BLaER1 treated with 17β-estradiol and CSF1 and Interleukin-3, amounts not matched to agents 10 nM and 100 nM (cell line): ENCODE measurements around the gene KIRREL3.

Experiments used
- H3K27ac ChIP-seq, 11 experiments: shearing (Covaris generic); formaldehyde crosslinking; 2 replicates each; pipeline ENCODE4 v1.8.1; 2022
- H3K27me3 ChIP-seq, 11 experiments: shearing (Covaris generic); formaldehyde crosslinking; 2 replicates each; pipeline ENCODE4 v1.8.1; 2022
- H3K36me3 ChIP-seq, 11 experiments: shearing (Covaris generic); formaldehyde crosslinking; 2 replicates each; pipeline ENCODE4 v1.8.1; 2022
- H3K4me1 ChIP-seq, 10 experiments: shearing (Covaris generic); formaldehyde crosslinking; 2 replicates each; pipeline ENCODE4 v1.8.1; 2022
- H3K4me2 ChIP-seq, 11 experiments: shearing (Covaris generic); formaldehyde crosslinking; 2 replicates each; pipeline ENCODE4 v1.8.1; 2022
- H3K4me3 ChIP-seq, 10 experiments: shearing (Covaris generic); formaldehyde crosslinking; 2 replicates each; pipeline ENCODE4 v1.8.1; 2022
- H3K9ac ChIP-seq, 11 experiments: shearing (Covaris generic); formaldehyde crosslinking; 2 replicates each; pipeline ENCODE4 v1.8.1; 2022
- H3K9me3 ChIP-seq, 11 experiments: shearing (Covaris generic); formaldehyde crosslinking; replicated peaks in 1 of 11; 2 replicates each; pipeline ENCODE4 v1.8.1; 2022
- H4K20me1 ChIP-seq, 11 experiments: shearing (Covaris generic); formaldehyde crosslinking; 2 replicates each; pipeline ENCODE4 v1.8.1; 2022
- Cebpa-rat ChIP-seq, 11 experiments: shearing (Covaris generic); IDR thresholded peaks; 2 replicates each; pipeline ENCODE4 v1.8.1; 2022

Gene KIRREL3

GRCh38 chr11:126738295-126739031 is 262.1 kb downstream of the KIRREL3 start:
- H3K9ac ChIP-seq, result no peak overlapping the region
- TF ChIP-seq Cebpa-rat (IDR thresholded peaks at IDR 0.05), result no peak
- peaks cover 6 to 23% (median 14%) of the 10 kb centered on the region in 10 experiments; a peak in 18 of 20 replicates for H3K4me1 ChIP-seq
- H3K9me3 ChIP-seq, result no peaks in the 10 kb centered on the region
- no peaks in the 10 kb centered on the region for H4K20me1 ChIP-seq
- no peaks in the 10 kb centered on the region for H3K36me3 ChIP-seq
- no peak overlapping the region for H3K27ac ChIP-seq
- H3K27me3 ChIP-seq, result no peaks in the 10 kb centered on the region
- no peak overlapping the region for H3K4me3 ChIP-seq
- no peak overlapping the region for H3K4me2 ChIP-seq

GRCh38 chr11:126736682-126737572 is 263.6 kb downstream of the KIRREL3 start:
- H3K9ac ChIP-seq, result no peak overlapping the region
- no peaks in the 10 kb centered on the region for H3K36me3 ChIP-seq
- H3K4me2 ChIP-seq, result no peak overlapping the region
- no peaks in the 10 kb centered on the region for H3K9me3 ChIP-seq
- no peak overlapping the region for H3K4me3 ChIP-seq
- H3K27ac ChIP-seq, result no peak overlapping the region
- H3K4me1 ChIP-seq, result peaks cover 14 to 33% (median 29%) of the 10 kb centered on the region in 10 experiments
- H3K27me3 ChIP-seq, result no peaks in the 10 kb centered on the region
- H4K20me1 ChIP-seq, result no peaks in the 10 kb centered on the region
- TF ChIP-seq Cebpa-rat (IDR thresholded peaks at IDR 0.05), result no peak

GRCh38 chr11:126734752-126735151 is 265.8 kb downstream of the KIRREL3 start:
- TF ChIP-seq Cebpa-rat (IDR thresholded peaks at IDR 0.05), result no peak
- Histone ChIP-seq H3K27ac (no peak overlapping the region), H3K9ac (no peak overlapping the region), H3K4me3 (no peak overlapping the region), H4K20me1 (no peaks in the 10 kb centered on the region), H3K36me3 (no peaks in the 10 kb centered on the region), H3K27me3 (no peaks in the 10 kb centered on the region), H3K4me1 (peaks cover 17 to 40% (median 33%) of the 10 kb centered on the region in 10 experiments), H3K9me3 (no peaks in the 10 kb centered on the region), H3K4me2 (peak overlapping the region in 6 of 11 experiments; percentile 6 to 19 (median 9); a peak in 7 of 22 replicates)

GRCh38 chr11:126733685-126734084 is 266.9 kb downstream of the KIRREL3 start:
- Histone ChIP-seq H3K4me3 (no peak overlapping the region), H3K9me3 (no peaks in the 10 kb centered on the region), H4K20me1 (no peaks in the 10 kb centered on the region), H3K4me1 (peaks cover 21 to 40% (median 30%) of the 10 kb centered on the region in 10 experiments), H3K27ac (no peak overlapping the region), H3K9ac (no peak overlapping the region), H3K4me2 (peak overlapping the region in 8 of 11 experiments; percentile 15 to 69 (median 58); a peak in 8 of 22 replicates), H3K27me3 (no peaks in the 10 kb centered on the region), H3K36me3 (no peaks in the 10 kb centered on the region)
- TF ChIP-seq Cebpa-rat (IDR thresholded peaks at IDR 0.05), result no peak

- H3K4me1 ChIP-seq, result peaks cover 21 to 43% (median 32%) of the 10 kb centered on the region in 10 experiments
- H3K4me2 ChIP-seq, result peak overlapping the region; percentile 27 to 69 (median 56); a peak in 20 of 22 replicates
- no peak for TF ChIP-seq Cebpa-rat (IDR thresholded peaks at IDR 0.05)
- H3K9me3 ChIP-seq, result no peaks in the 10 kb centered on the region
- no peak overlapping the region for H3K4me3 ChIP-seq
- H4K20me1 ChIP-seq, result no peaks in the 10 kb centered on the region
- no peaks in the 10 kb centered on the region for H3K27me3 ChIP-seq
- no peak overlapping the region for H3K9ac ChIP-seq
- H3K27ac ChIP-seq, result peak overlapping the region in 1 of 11 experiments; percentile 47; a peak in 1 of 22 replicates
- H3K36me3 ChIP-seq, result no peaks in the 10 kb centered on the region
These were observed 267.6 kb downstream of the KIRREL3 start for GRCh38 chr11:126732981-126733380.

GRCh38 chr11:126731576-126732142 is 268.9 kb downstream of the KIRREL3 start:
- no peak for TF ChIP-seq Cebpa-rat (IDR thresholded peaks at IDR 0.05)
- H3K27me3 ChIP-seq, result no peaks in the 10 kb centered on the region
- H3K4me2 ChIP-seq, result peak overlapping the region; percentile 27 to 69 (median 56)
- H4K20me1 ChIP-seq, result no peaks in the 10 kb centered on the region; a peak in 1 of 22 replicates
- H3K36me3 ChIP-seq, result no peaks in the 10 kb centered on the region
- H3K9ac ChIP-seq, result no peak overlapping the region
- H3K27ac ChIP-seq, result 0 out of 22 replicates have a peak overlapping the region, but pooled peaks of 1 of the 11 experiments have one; percentile 4
- peaks cover 21 to 52% (median 32%) of the 10 kb centered on the region in 10 experiments for H3K4me1 ChIP-seq
- H3K9me3 ChIP-seq, result no peaks in the 10 kb centered on the region
- H3K4me3 ChIP-seq, result no peak overlapping the region

GRCh38 chr11:126727381-126727780 is 273.2 kb downstream of the KIRREL3 start:
- Histone ChIP-seq H4K20me1 (no peaks in the 10 kb centered on the region; a peak in 1 of 22 replicates), H3K9ac (no peak overlapping the region)
- no peak for TF ChIP-seq Cebpa-rat (IDR thresholded peaks at IDR 0.05)

GRCh38 chr11:126725521-126725920 is 275.0 kb downstream of the KIRREL3 start:
- Histone ChIP-seq H3K27ac (no peak overlapping the region), H4K20me1 (no peaks in the 10 kb centered on the region; a peak in 1 of 22 replicates), H3K4me1 (peaks cover 0 to 26% (median 6%) of the 10 kb centered on the region in 10 experiments; a peak in 8 of 20 replicates), H3K9me3 (no peaks in the 10 kb centered on the region), H3K27me3 (no peaks in the 10 kb centered on the region), H3K9ac (no peak overlapping the region), H3K36me3 (no peaks in the 10 kb centered on the region), H3K4me3 (no peak overlapping the region), H3K4me2 (no peak overlapping the region)
- no peak for TF ChIP-seq Cebpa-rat (IDR thresholded peaks at IDR 0.05)

More at GRCh38 chr11:126727381-126727780, 273.2 kb downstream of the KIRREL3 start:
- no peaks in the 10 kb centered on the region for H3K9me3 ChIP-seq
- H3K4me3 ChIP-seq, result no peak overlapping the region
- H3K36me3 ChIP-seq, result no peaks in the 10 kb centered on the region
- H3K27ac ChIP-seq, result no peak overlapping the region
- H3K4me2 ChIP-seq, result peak overlapping the region in 3 of 11 experiments; percentile 5 to 40 (median 6); a peak in 2 of 22 replicates
- no peaks in the 10 kb centered on the region for H3K27me3 ChIP-seq
- peaks cover 13 to 40% (median 19%) of the 10 kb centered on the region in 10 experiments for H3K4me1 ChIP-seq

GRCh38 chr11:126725043-126725442 is 275.5 kb downstream of the KIRREL3 start:
- Histone ChIP-seq H3K4me3 (no peak overlapping the region), H3K36me3 (no peaks in the 10 kb centered on the region), H3K4me2 (no peak overlapping the region), H3K27me3 (no peaks in the 10 kb centered on the region), H4K20me1 (no peaks in the 10 kb centered on the region; a peak in 1 of 22 replicates), H3K4me1 (peaks cover 0 to 26% (median 6%) of the 10 kb centered on the region in 10 experiments; a peak in 8 of 20 replicates), H3K27ac (no peak overlapping the region), H3K9me3 (no peaks in the 10 kb centered on the region), H3K9ac (no peak overlapping the region)
- no peak for TF ChIP-seq Cebpa-rat (IDR thresholded peaks at IDR 0.05)
